Thyroid gland (tissue), 4 donors: ENCODE results near the gene PHACTR3. TPM values are rescaled to one million over a fixed set of nuclear protein-coding genes. Genes with fewer than 3 reads are reported as not detected.

Experiments
- DNase-seq, 2 donors: peaks; one replicate each; pipeline ENCODE4 v3.0.0-alpha.2; 2019
- H3K27ac ChIP-seq, 3 donors: fragments of 200-600 bp; sonication (generic); 1 replicate in 2 of 3; 2 replicates in 1 of 3; pipeline ENCODE4 v1.5.1; 2016 to 2019; ENCODE audit warnings: mild to moderate bottlenecking in 1 of 3, moderate library complexity in 1 of 3
- H3K27me3 ChIP-seq: fragments of 200-600 bp; sonication (generic); one replicate; pipeline ENCODE4 v1.5.1; 2019
- H3K36me3 ChIP-seq, 2 donors: fragments of 200-600 bp; sonication (generic); one replicate each; pipeline ENCODE4 v1.5.1; 2016 to 2019
- H3K4me1 ChIP-seq, 2 donors: fragments of 200-600 bp; sonication (generic); one replicate each; pipeline ENCODE4 v1.5.1; 2017 to 2019
- H3K4me3 ChIP-seq, 3 donors: fragments of 200-600 bp; sonication (generic); replicated peaks in 1 of 3; 1 replicate in 2 of 3; 2 replicates in 1 of 3; pipeline ENCODE4 v1.5.1; 2016; ENCODE audit warnings: mild to moderate bottlenecking in 1 of 3
- H3K9me3 ChIP-seq: fragments of 200-600 bp; sonication (generic); one replicate; pipeline ENCODE4 v1.5.1; 2017
- POLR2A ChIP-seq, 2 donors: fragments of 450-650 bp; IDR thresholded peaks; one replicate each; pipeline ENCODE4 v1.6.1; 2017; ENCODE audit warnings: antibody characterized with exemption in 2 of 2, mild to moderate bottlenecking in 2 of 2, moderate library complexity in 1 of 2
- WGBS, 2 donors: methylation state at CpG; one replicate each; pipeline ENCODE4 v1.1.5; 2017; 5-methylcytosine and 5-hydroxymethylcytosine counted together
- intact Hi-C: fragments of 100-400 bp; cut with DNase I; formaldehyde crosslinking; loops from one replicate; pipeline ENCODE4 v1.15.1; 2023
- total RNA-seq, 4 donors: library from RNA; depleted of rRNA; stranded (reverse); fragments of >200 nt; gene quantifications; one replicate each; pipeline ENCODE4 v1.2.3, GENCODE V29; 2016
- TF ChIP-seq, protein P1 (sequence below), 6 experiments: fragments of 200-600 bp in 3 of 6; fragments of 450-650 bp in 3 of 6; sonication (generic) in 3 of 6; IDR thresholded peaks; one replicate each; pipeline ENCODE4 v1.5.1; 2016 to 2019; ENCODE audit warnings: antibody characterized with exemption in 6 of 6, mild to moderate bottlenecking in 2 of 6, inconsistent platforms in 1 of 6, moderate library complexity in 1 of 6

PHACTR3 gene
- total RNA-seq, 4 donors from 2014 or later, result 2.4 TPM; not detected in 3

DNA sequence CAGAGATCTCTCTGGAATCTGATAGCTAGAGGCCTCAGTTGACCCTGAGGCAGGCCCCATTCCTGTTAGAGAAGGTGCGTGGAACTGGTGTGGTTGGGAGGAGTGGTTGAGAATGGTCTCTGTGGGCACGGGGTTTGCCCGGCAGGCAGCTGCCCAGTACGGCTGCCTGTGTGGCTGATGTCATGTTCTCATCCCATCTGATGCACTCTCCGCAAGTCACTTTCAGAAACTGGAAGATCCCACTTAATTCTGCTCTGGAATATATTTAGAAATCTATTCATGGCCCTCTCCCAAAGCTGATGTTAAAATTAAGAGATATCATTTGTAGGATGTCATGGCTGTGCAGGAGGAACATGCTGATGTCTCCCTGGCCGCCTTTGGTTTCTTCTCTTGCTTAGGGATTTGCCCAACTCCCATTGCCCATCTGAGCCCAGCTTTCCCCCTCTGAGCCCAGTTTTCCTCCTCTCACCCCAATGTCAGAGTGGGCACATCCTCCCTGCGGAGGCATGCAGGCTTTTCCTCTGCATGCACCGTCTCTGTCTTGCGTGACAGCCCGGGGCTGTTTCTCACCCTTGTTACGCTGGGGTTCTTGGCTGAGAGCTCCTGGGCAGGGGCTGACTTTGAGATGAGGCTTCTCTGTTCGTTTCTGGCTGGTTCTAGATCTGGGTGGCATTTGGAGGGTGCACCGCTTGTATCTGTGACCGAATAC is 21.0 kb downstream of the PHACTR3 start:
- DNase-seq, result no peak
- TF ChIP-seq POLR2A (IDR thresholded peaks at IDR 0.05), result no peak
- TF ChIP-seq, protein P1, sequence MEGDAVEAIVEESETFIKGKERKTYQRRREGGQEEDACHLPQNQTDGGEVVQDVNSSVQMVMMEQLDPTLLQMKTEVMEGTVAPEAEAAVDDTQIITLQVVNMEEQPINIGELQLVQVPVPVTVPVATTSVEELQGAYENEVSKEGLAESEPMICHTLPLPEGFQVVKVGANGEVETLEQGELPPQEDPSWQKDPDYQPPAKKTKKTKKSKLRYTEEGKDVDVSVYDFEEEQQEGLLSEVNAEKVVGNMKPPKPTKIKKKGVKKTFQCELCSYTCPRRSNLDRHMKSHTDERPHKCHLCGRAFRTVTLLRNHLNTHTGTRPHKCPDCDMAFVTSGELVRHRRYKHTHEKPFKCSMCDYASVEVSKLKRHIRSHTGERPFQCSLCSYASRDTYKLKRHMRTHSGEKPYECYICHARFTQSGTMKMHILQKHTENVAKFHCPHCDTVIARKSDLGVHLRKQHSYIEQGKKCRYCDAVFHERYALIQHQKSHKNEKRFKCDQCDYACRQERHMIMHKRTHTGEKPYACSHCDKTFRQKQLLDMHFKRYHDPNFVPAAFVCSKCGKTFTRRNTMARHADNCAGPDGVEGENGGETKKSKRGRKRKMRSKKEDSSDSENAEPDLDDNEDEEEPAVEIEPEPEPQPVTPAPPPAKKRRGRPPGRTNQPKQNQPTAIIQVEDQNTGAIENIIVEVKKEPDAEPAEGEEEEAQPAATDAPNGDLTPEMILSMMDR (IDR thresholded peaks at IDR 0.05), result no peak
- intact Hi-C loops, result no loop called here
- 84 to 86% methylated on average over 13 to 14 of the region's 14 CpGs for WGBS, 2 donors
- Histone ChIP-seq H3K27ac (no peak overlapping the region), H3K4me1 (no peaks in the 10 kb centered on the region), H3K27me3 (no peaks in the 10 kb centered on the region), H3K9me3 (no peaks in the 10 kb centered on the region), H3K36me3 (no peaks in the 10 kb centered on the region), H3K4me3 (no peak overlapping the region)

DNA sequence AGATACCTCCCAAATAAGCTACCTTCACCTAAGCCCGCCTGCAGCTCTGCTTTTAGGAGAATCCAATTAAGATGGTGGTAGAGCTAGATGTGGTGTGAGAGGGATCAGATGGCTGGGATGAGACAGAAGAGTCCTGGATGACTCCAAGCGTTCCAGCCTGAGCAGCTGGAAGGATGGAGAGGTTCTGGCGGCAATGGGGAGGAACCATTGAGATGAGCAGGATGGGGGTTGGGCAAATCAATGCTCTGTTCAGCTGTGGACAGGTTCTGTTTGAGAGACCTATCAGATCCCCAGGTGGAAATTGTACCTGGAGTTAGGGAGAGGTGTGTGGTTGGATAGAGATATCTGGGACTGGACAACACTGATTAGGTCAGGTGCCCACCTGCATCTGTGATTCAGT is 23.0 kb downstream of the PHACTR3 start:
- no peak overlapping the region for H3K4me3 ChIP-seq
- 63 to 79% methylated on average over 3 of the region's 3 CpGs for WGBS, 2 donors
- no peak overlapping the region for H3K27ac ChIP-seq
- TF ChIP-seq, protein P1 (IDR thresholded peaks at IDR 0.05), result no peak
- TF ChIP-seq POLR2A (IDR thresholded peaks at IDR 0.05), result no peak
- H3K27me3 ChIP-seq, result no peaks in the 10 kb centered on the region
- intact Hi-C loops, result no loop called here
- no peaks in the 10 kb centered on the region for H3K4me1 ChIP-seq
- no peaks in the 10 kb centered on the region for H3K36me3 ChIP-seq
- no peak for DNase-seq
- no peaks in the 10 kb centered on the region for H3K9me3 ChIP-seq

DNA sequence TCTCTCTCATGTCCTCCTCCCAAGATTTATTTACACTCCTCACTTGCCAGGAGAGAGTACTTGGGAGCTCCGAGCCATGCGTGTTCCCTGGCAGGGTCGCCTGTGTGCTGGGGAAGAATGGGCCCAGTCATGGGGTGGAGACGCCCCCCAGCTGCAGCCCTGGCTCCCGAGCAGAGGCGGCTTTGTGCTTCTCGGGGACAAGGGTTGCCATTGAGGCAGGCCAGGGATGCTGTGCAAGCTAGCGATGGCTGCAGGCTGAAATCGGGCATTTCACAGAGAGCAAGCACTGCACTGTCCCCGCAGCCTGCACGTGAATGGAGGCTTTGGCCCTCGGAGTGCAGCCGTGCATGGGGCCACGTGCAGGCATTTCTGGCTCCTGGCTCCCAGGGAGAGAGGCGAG is 23.8 kb downstream of the PHACTR3 start:
- TF ChIP-seq POLR2A (IDR thresholded peaks at IDR 0.05), result no peak
- TF ChIP-seq, protein P1 (IDR thresholded peaks at IDR 0.05), result no peak
- WGBS, 2 donors, result 59 to 61% methylated on average over 12 to 15 of the region's 15 CpGs
- intact Hi-C loops, result no loop called here

DNA sequence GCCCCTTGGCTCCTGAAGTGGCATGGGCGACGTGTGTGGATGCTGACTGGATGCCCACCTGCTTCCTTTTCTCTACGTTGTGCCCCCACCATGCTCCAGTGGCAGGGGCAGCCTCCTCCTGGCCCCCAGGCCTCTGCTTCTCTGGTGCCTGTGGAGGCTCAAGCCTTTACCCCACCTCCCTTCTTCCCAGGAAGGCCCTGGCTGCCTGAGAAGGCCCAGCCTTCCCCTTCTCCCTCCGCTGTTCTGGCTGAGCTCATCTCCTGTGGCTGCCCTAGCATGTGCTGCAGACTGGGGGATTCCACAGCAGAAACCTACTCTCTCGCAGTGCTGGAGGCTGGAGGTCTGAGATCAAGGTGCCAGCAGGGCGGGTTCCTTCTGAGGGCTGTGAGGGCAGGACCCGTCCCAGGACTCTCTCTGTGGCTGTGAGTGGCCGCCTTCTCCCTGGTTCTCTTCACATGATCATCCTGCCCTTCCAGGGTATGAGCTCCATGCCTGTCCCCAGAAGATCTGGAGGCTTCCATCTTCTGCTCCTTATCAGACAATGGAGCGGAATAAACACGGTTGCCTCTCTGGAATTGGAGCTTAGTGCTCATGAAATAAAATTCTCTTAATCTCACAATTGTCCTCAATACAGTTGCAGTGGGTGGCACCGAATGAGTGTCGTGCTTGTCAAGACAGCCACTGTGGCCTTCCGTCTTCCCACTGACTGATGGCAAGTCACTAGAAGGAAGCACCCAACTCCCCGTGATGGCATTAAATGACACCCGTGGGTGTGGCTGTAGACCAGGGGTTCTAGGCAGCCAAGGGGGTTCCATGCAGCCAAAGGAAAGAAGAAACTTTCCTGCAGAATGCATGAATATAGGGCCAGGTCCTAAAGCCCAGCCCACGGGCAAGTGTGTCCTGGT is 25.1 kb downstream of the PHACTR3 start:
- Histone ChIP-seq H3K4me1 (no peaks in the 10 kb centered on the region), H3K27me3 (no peaks in the 10 kb centered on the region), H3K9me3 (no peaks in the 10 kb centered on the region), H3K27ac (no peak overlapping the region), H3K4me3 (no peak overlapping the region), H3K36me3 (no peaks in the 10 kb centered on the region)
- TF ChIP-seq POLR2A (IDR thresholded peaks at IDR 0.05), result no peak
- TF ChIP-seq, protein P1 (IDR thresholded peaks at IDR 0.05), result no peak
- intact Hi-C loops, result no loop called here
- WGBS, 2 donors, result 78 to 89% methylated on average over 12 to 15 of the region's 16 CpGs
- DNase-seq, result no peak

More for the DNA sequence above, 23.8 kb downstream of the PHACTR3 start:
- H3K27me3 ChIP-seq, result no peaks in the 10 kb centered on the region
- no peaks in the 10 kb centered on the region for H3K36me3 ChIP-seq
- H3K4me1 ChIP-seq, result no peaks in the 10 kb centered on the region
- no peaks in the 10 kb centered on the region for H3K9me3 ChIP-seq
- DNase-seq, result no peak
- no peak overlapping the region for H3K4me3 ChIP-seq
- H3K27ac ChIP-seq, result no peak overlapping the region

DNA sequence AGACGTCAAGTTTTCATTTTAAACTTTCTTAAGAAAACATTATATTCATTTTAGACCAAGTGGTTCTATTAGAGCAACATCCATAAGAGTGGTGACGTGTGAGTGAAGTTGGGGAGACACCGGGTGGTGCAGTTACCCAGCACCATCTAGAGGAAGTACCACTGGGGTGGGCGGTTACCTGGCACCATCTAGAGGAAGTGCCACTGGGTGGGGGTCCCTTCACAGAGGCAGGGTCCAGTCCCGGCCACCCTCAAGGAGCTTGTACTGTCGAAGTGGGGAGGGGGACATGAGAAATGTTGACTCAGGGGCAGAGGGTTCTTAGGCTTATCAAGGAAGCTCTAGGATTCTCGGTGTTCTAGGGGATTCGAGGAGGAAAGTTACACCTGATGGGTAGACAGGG is 26.2 kb downstream of the PHACTR3 start:
- no peaks in the 10 kb centered on the region for H3K4me1 ChIP-seq
- H3K4me3 ChIP-seq, result no peak overlapping the region
- 71 to 73% methylated on average over 8 of the region's 8 CpGs for WGBS, 2 donors
- no peaks in the 10 kb centered on the region for H3K27me3 ChIP-seq
- intact Hi-C loops, result no loop called here
- no peaks in the 10 kb centered on the region for H3K36me3 ChIP-seq
- H3K27ac ChIP-seq, result no peak overlapping the region
- TF ChIP-seq, protein P1 (IDR thresholded peaks at IDR 0.05), result no peak
- no peak for TF ChIP-seq POLR2A (IDR thresholded peaks at IDR 0.05)
- H3K9me3 ChIP-seq, result no peaks in the 10 kb centered on the region
- no peak for DNase-seq
